Caki2 (cell line): ENCODE data around the gene FGFR1OP2. TPM values are rescaled to one million over a fixed set of nuclear protein-coding genes. Genes with fewer than 3 reads are reported as not detected.
"Not testable (repeated sequence)": the region's sequence is repeated elsewhere in the genome, so short reads cannot be mapped to it uniquely, and the experiment has no call there.

Experiments used
- DNase-seq: peaks from one replicate; pipeline ENCODE4 v3.0.0-alpha.2; 2015; ENCODE audit warnings: low read depth
- in situ Hi-C: cut with HindIII; loops from 2 replicates; pipeline ENCODE4 v1.10.0; 2016; ENCODE audit warnings: low sequenced_read_pairs, low pct_unique_long_range_greater_than_20kb, mixed read lengths
- total RNA-seq: library from RNA; depleted of rRNA; stranded (reverse); fragments of >200 nt; shearing (Covaris generic); gene quantifications from 2 replicates; pipeline ENCODE4 v1.2.3, GENCODE V29; 2014; ENCODE audit warnings: low replicate concordance; rRNA removed

FGFR1OP2 gene
- 27.0 and 35.1 TPM in 2 replicates for total RNA-seq

DNA sequence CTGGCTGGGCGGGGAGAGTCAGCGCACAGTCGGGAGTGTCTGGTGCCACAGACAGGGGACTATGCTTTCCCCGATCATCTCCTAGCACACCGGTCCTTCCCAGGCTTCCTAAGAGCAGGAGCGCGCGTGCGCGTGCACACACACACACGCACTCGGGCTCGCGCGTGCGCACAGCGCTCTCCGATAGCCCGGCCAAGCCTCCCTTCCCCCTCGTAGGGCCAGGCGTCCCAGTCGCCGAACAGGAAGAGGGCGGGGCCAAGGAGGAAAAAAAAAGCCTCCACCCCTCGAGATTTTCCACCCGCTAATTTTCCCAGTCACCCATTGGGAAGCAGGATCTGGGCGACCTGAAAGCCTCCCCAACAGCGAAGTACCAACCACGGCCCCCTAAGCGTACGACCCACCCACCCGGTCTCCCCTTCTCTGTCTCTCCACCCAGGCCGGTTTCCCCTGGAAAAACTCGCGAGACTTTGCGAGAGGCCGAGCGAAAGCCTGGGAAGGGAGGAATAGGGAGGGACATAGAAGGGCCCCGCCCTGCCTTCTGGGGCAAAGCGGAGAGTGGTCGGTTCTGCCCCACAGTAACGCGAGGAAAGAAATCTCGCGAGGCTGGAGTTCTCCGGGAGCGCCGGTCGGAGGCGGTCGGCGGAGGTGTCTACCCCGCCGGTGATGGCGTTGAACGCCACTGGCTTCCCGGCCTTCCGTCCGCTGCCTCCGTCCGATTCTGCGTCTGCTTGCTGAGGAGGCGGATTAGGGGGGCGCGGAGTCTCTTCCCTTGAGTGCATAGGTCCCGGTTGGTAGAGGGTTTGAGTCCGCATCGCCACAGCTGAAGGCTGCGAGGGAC, at the start of gene FGFR1OP2, which contains the start of gene INTS13:
Gene FGFR1OP2 (plus strand): TSS at position 608 of the 838 bp plus-strand sequence. CDS start 15,689 bp downstream, outside the sequence.
Gene INTS13 (minus strand): TSS at position 119 of the 838 bp plus-strand sequence. CDS start 1,178 bp downstream, outside the sequence.
- in situ Hi-C loops: no loop called here
- DNase-seq: peak; percentile 99

GRCh38 chr12:26890784-26891183, 47.5 kb upstream of the FGFR1OP2 start:
- in situ Hi-C loops: no loop called here
- no peak for DNase-seq

GRCh38 chr12:26891704-26892103, 46.6 kb upstream of the FGFR1OP2 start:
- in situ Hi-C loops: no loop called here
- no peak for DNase-seq

DNA sequence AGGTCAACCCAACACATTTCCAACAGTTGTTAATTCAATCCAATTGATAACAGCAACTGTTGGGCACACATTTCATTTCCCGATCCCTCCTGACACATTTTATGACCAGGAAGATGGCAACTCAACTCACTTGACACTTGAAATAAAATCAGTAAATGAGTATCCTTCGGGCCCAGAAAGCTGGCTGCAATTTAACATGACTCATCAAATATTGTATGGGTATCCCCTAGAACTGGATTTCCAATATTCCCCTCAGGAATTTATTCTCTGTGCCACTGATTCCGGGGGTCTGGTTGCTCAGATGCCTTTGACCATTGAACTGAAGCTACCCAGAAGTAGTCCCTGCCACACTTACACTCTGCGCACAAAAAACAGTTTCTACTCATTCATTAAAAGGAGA, 42.6 kb upstream of the FGFR1OP2 start:
- in situ Hi-C loops: no loop called here
- no peak for DNase-seq

DNA sequence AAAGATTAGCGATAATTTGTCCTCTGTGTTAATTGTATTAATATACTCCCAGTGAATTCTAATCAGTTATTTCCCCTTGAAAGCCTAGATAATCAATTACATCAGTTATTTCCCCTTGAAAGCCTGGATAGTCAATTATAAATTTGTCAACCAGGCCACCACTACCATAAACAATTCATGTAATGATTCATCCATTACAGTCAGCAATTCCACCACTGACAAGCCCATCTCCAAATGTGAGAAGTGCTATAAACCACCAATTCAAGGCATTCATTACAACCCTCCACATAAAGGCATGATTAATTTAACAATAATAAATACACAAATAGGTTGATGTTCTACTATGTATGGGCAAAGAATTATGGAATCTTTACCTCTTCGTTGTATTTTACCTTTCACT, 41.4 kb upstream of the FGFR1OP2 start:
- no peak for DNase-seq
- in situ Hi-C loops: no loop called here

GRCh38 chr12:26903396-26903795, 34.9 kb upstream of the FGFR1OP2 start:
- DNase-seq, in situ Hi-C loops: not testable (repeated sequence)

DNA sequence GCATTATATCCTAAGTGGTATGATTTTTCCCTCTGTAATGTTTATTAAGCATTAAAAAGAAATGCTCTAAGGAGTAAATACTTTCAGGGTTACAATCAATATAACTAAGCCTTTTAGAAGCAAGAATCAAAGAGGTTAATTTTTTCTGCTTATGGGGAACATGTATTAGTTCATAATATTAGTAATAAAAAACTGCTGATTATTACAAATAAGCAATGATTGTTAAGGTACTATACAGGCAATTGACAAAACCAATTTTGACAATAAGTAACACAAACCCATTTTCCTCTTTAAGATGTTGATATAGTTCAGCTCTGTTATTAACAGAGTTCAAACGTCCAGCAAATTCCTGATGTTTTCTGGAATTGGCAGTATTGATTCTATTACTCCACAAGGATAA, 32.2 kb upstream of the FGFR1OP2 start:
- DNase-seq: no peak
- in situ Hi-C loops: no loop called here

- in situ Hi-C loops: no loop called here
- no peak for DNase-seq
Observed at GRCh38 chr12:26906704-26907103, 31.6 kb upstream of the FGFR1OP2 start.

DNA sequence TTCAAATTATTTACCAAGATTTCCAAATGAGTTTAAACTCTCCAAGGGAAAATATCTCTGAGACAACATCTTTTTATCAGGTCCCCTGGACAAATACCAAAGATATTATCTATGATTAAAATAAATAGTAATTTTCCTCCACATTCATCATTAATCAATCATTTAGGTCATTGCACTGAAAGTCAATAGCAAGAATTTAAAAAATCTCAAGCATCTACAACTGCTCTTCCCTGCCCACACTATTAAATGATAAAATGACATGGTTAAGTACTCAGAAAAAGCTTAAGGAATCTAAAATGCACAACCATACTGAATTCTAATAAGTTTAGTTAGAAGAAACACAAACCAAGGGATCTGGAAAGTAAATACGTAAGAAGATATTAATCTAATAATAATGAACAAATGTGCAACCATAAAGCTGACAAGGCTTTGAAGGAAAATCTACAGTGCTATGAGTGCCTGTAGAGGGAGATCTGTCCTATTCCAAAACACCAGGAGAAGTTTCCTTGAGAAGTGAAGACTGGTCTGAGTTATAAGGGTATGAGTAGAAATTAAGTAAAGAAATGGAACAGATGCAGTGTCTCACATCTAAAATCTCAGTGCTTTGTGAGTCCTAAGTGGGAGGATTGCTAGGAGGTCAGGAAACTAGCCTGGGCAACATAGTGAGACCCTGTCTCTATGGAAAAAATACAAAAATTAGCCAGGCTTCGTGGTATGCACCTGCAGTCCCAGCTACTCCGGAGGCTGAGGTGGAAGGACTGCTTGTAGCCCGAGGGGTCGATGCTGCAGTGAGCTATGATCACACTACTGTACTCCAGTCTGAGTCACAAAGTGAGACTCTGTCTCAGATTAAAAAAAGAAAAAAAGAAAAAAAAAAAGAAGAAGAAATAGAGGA, 19.7 kb upstream of the FGFR1OP2 start:
- DNase-seq: peak; percentile 48
- in situ Hi-C loops: no loop called here

DNA sequence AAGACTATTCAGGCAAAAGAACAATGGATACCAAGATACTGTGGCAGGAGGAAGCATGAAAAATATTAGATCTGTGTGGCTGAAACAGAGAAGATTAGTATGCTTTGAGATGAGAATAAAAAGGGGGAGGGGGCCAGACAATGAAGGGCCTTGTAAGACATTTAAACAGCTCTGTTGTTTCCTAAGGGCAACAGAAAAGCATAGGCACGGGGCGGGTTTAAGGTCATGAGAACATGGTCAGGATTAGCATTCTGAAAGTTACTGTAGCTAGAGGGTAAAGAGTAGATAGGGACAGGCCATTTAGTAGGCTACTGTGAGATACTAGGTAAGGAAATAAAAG, 19.1 kb upstream of the FGFR1OP2 start:
- DNase-seq: no peak
- in situ Hi-C loops: no loop called here

- DNase-seq: no peak
- in situ Hi-C loops: no loop called here
Observed at GRCh38 chr12:26921886-26922285, 16.4 kb upstream of the FGFR1OP2 start.

GRCh38 chr12:26928661-26929060, 9.6 kb upstream of the FGFR1OP2 start:
- DNase-seq: no peak
- in situ Hi-C loops: no loop called here

GRCh38 chr12:26929590-26929989, 8.7 kb upstream of the FGFR1OP2 start:
- in situ Hi-C loops: no loop called here
- DNase-seq: no peak

DNA sequence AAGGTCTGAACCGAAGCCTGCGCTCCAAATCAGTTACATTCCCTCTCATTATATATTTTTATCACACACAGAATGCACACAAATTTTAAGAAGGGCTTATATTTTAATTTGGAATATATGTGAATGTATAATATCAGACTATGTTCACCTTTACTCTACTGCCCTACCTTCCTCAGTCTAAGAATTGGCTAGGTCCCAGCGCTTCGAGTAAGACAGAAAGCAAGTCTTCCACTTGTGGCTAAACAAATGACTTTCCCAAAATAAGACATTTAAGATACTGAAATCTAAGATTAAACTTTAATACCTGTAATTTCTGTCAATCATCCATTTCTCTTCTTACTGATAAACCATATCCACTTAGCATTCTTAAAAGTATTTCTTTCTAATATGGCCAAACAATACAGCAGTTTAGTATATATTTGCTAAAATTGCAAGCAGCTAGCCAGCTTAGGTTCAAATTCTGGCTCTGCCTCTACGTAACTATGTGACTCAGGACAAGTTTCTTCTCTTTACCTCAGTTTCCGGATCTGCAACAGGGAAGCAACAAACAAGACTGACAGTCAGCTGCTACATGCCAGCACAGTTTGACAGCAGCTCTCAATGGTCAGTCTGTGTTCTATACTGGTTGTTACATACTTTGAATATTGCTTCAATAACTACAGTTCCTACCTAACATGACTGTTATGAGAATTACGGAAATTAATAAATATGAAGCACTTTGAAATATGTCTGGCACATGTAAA, 2.5 kb upstream of the FGFR1OP2 start:
- in situ Hi-C loops: no loop called here
- no peak for DNase-seq

GRCh38 chr12:26936559-26937442, 1.5 kb upstream of the FGFR1OP2 start:
- DNase-seq: no peak
- in situ Hi-C loops: no loop called here

DNA sequence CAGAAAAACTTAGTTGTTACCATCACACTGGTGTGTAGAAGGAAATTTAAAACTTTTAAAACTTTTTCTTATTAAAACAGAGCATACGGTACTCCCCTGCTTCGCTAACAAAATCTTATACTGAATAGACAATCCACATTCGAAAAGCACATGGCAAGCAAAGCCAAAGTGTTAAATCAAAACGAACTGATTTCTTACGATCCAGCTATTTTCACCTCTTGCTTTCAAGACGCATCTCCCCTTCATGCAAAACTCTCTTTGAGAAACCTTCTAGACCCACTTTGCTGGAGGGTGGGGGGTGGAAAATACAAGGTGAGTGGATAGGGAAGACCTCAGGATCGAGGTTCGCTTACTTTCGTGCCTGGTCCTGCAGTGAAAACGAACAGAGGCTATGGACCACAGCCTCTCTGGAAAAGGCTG, 817 bp upstream of the FGFR1OP2 start:
- no peak for DNase-seq
- in situ Hi-C loops: no loop called here

- DNase-seq: no peak
- in situ Hi-C loops: no loop called here
Observed at GRCh38 chr12:26938701-26939062, 412 bp downstream of the FGFR1OP2 start.
